HL-60 (cell line): Measurements from ENCODE around the gene GPR146.

Source experiments
- GABPA ChIP-seq: IDR thresholded peaks from 2 replicates; pipeline ENCODE4 v1.6.1; 2012; ENCODE audit warnings: low read depth
- POLR2AphosphoS5 ChIP-seq: IDR thresholded peaks from 2 replicates; pipeline ENCODE4 v1.6.1; 2012; ENCODE audit warnings: low read depth
- SPI1 ChIP-seq: IDR thresholded peaks from 2 replicates; pipeline ENCODE4 v1.6.1; 2012; ENCODE audit warnings: low read depth, mild to moderate bottlenecking, borderline replicate concordance
- TF ChIP-seq, protein P1 (sequence below): IDR thresholded peaks from one replicate; pipeline ENCODE4 v1.5.1; 2011; ENCODE audit warnings: low read length, control low read depth, inconsistent platforms; ENCODE audit not compliant: insufficient read depth

DNA sequence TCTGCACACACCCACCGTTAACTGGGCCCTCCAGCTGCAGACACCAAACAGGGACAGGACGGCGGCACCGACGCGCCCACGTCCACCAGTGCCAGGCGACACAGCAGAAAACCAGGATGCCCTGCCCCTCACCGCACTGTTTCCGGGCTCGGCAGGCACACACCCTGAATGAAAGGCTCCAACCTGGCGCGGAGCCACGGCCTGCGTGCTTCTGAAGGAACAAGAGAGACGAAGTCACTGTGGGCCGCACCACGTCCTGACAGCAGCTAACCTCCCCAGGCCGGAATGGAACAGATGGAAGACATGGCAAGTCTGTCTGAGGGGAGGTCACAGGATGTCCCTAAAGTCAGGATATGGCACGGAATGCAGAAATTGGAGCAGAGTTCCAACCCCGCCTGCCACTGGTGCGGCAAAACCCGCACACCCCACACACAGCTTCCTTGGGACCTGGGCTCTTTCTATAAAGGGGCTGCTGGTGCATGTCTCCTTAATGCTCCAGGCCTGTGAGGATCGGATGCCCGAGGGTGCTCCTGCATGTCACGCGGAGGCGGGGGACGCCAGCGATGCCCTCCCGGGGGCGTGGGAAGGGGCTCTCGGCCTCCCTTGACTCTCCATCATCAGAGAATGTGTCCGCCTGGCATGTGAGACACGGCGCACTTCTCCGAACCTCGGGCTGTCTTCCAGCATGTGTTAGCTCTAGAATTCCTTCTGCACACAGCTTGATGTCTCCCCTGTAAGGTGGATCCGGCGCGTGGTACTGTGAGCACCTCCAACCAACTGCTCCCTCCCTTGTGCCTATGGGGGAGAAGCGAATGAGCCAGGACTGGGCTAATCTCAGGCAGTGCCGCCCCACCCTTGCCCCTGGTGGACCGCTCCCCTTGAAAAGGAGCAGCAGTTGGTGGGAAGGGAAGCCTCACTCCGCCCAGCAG lies 39.6 kb downstream of the GPR146 start:
- TF ChIP-seq, protein P1, sequence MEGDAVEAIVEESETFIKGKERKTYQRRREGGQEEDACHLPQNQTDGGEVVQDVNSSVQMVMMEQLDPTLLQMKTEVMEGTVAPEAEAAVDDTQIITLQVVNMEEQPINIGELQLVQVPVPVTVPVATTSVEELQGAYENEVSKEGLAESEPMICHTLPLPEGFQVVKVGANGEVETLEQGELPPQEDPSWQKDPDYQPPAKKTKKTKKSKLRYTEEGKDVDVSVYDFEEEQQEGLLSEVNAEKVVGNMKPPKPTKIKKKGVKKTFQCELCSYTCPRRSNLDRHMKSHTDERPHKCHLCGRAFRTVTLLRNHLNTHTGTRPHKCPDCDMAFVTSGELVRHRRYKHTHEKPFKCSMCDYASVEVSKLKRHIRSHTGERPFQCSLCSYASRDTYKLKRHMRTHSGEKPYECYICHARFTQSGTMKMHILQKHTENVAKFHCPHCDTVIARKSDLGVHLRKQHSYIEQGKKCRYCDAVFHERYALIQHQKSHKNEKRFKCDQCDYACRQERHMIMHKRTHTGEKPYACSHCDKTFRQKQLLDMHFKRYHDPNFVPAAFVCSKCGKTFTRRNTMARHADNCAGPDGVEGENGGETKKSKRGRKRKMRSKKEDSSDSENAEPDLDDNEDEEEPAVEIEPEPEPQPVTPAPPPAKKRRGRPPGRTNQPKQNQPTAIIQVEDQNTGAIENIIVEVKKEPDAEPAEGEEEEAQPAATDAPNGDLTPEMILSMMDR: no peak
- no peak for TF ChIP-seq POLR2AphosphoS5
- TF ChIP-seq SPI1: no peak
- TF ChIP-seq GABPA: no peak
